Endometrium (tissue), 2 donors: ENCODE results near the gene KCNQ1.

Experiments used
- FAIRE-seq: peaks from 2 replicates; lab custom pipeline; 2012; peaks lifted over from hg19 to GRCh38; lab: Jason Lieb, UNC
- donor health status: control.
- donor health status: control.

The KCNQ1 gene

GRCh38 chr11:2444821-2445745 is at the start of gene KCNQ1:
KCNQ1 (plus strand) TSS chr11:2445008; CDS start chr11:2445099, 91 bp downstream.
- FAIRE-seq, result no peak

GRCh38 chr11:2395211-2395730 is 49.5 kb upstream of the KCNQ1 start:
- no peak for FAIRE-seq

GRCh38 chr11:2395856-2396255 is 49.0 kb upstream of the KCNQ1 start:
- no peak for FAIRE-seq

GRCh38 chr11:2396471-2396870 is 48.3 kb upstream of the KCNQ1 start:
- no peak for FAIRE-seq

- no peak for FAIRE-seq
Observed at GRCh38 chr11:2397005-2397404, 47.8 kb upstream of the KCNQ1 start.

- FAIRE-seq, result no peak
Observed at GRCh38 chr11:2398664-2399355, 46.0 kb upstream of the KCNQ1 start.

GRCh38 chr11:2399488-2400068 is 45.2 kb upstream of the KCNQ1 start:
- no peak for FAIRE-seq

GRCh38 chr11:2400069-2400761 is 44.6 kb upstream of the KCNQ1 start, which contains the start of gene TSSC4:
TSSC4 (plus strand) TSS chr11:2400750; CDS start chr11:2402634, 1,884 bp downstream.
- peak; percentile 99 for FAIRE-seq

- FAIRE-seq, result no peak
Observed at GRCh38 chr11:2400762-2401435, 43.9 kb upstream of the KCNQ1 start.

GRCh38 chr11:2401436-2401984 is 43.3 kb upstream of the KCNQ1 start:
- FAIRE-seq, result no peak

- no peak for FAIRE-seq
Observed at GRCh38 chr11:2402106-2402505, 42.7 kb upstream of the KCNQ1 start.

GRCh38 chr11:2402890-2403645 is 41.7 kb upstream of the KCNQ1 start:
- no peak for FAIRE-seq

GRCh38 chr11:2404735-2405196 is 40.0 kb upstream of the KCNQ1 start:
- no peak for FAIRE-seq

- FAIRE-seq, result no peak
Observed at GRCh38 chr11:2406451-2406850, 38.4 kb upstream of the KCNQ1 start.

- FAIRE-seq, result no peak
Observed at GRCh38 chr11:2406878-2407410, 37.9 kb upstream of the KCNQ1 start.

GRCh38 chr11:2408671-2409070 is 36.1 kb upstream of the KCNQ1 start:
- FAIRE-seq, result no peak

GRCh38 chr11:2409126-2409525 is 35.7 kb upstream of the KCNQ1 start:
- no peak for FAIRE-seq

- FAIRE-seq, result no peak
Observed at GRCh38 chr11:2409611-2410468, 35.0 kb upstream of the KCNQ1 start.

GRCh38 chr11:2410616-2411015 is 34.2 kb upstream of the KCNQ1 start:
- no peak for FAIRE-seq
